GM21723 (cell line): Measurements from ENCODE around the gene DEPDC1.
"Not testable (repeated sequence)": the region's sequence is repeated elsewhere in the genome, so short reads cannot be mapped to it uniquely, and the experiment has no call there.

ENCODE experiments used
- ATAC-seq: cut with Tn5 transposase; IDR thresholded peaks from one replicate; pipeline ENCODE4 v1.9.1; 2021; ENCODE audit warnings: mild to moderate bottlenecking, moderate library complexity; ENCODE audit not compliant: unreplicated experiment

DEPDC1 gene

DNA sequence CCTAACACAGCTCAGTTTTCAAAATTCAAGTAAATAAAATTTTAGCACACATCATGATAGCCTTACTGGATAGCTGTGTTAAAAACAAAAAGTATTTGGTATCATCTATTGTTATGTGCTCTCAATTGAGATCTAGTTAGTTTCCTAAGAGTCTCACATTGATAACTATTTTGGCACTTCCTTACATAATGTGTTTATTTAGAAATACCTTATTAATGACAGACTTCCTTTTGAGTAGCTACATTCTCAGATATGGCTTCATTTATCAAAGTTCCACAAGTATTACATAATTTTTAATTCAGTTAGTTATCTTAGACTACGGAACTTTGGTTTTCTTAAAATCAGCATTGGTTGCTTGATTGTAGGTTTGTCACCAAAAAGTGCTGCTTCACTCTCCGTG is 20.3 kb downstream of the DEPDC1 start:
- ATAC-seq = not testable (repeated sequence)

GRCh38 chr1:68473060-68473459 is 23.8 kb downstream of the DEPDC1 start:
- ATAC-seq = no peak

GRCh38 chr1:68470388-68470970 is 26.4 kb downstream of the DEPDC1 start:
- no peak for ATAC-seq

DNA sequence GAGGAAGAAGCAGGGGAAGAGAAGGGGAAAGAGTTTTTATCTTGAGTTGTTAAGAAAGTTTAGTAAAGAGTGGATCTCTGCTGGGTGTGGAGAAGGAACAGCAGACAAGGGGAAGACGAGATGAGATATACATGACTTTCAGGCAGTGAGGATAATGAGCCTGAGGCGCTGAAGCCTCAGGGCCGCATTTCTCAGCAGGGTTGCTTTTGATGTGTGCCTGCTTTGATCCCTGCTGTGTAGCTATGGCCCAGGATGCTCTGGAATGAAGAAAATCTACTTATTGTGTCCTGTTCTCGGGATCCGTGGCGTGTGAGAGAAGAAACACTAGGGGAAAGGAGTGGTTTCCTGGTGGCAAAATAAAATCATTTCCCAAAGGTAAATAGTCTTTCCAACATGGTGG is 32.0 kb downstream of the DEPDC1 start:
- no peak for ATAC-seq

DNA sequence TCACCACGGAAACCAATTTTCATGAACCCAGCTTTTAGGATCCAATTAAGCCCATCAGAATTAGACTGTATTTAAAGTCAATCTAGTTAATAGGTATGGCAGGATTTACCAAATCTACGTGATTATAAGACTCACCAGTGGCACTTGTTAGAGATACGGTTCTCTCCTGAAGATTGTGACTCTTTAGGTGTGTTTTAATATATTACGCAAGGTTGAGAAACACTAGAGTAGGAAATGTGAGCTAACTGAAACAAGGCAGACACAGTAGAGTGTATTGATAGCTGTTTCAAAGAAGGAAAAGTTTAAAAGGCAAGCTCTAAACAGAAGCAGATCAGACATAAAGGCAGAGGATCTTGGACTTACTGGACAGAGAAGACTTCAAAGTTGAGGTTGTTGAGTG is 35.9 kb downstream of the DEPDC1 start:
- no peak for ATAC-seq

DNA sequence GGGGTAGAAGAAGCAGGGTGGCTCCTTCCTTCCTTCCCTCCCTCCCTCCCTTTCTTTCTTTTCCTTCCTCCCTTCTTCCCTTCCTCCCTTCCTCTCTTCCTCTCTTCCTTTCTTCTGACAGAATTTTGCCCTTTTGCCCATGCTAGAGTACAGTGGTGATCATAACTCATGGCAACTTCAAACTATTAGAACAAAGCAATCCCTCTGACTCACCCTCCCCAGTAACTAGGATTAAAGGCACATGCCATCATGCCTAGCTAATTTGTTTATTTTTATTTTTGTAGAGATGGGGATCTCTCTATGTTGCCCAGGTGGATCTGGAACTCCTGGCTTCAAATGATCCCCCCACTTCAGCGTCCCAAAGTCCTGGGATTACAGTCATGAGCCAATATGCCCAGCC is 37.1 kb downstream of the DEPDC1 start:
- ATAC-seq = no peak

DNA sequence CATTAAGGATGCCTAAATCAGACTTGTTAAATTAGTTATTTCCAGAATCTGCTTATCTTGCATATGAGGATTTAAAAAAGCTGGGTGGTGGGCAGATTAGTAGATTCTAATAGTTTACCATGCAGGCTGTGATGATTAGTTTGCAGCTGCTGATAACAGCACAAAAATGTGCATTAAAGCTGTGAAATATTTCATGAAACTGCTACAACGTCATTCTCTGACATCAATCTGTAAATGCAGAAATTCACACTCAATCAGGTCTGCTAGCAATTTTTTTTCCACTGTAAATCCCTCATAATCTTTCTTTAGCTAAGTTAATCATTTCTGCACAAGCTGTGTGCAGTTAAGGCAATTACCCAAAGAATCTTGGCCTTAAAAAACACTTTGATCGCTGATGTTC is 37.8 kb downstream of the DEPDC1 start:
- no peak for ATAC-seq

DNA sequence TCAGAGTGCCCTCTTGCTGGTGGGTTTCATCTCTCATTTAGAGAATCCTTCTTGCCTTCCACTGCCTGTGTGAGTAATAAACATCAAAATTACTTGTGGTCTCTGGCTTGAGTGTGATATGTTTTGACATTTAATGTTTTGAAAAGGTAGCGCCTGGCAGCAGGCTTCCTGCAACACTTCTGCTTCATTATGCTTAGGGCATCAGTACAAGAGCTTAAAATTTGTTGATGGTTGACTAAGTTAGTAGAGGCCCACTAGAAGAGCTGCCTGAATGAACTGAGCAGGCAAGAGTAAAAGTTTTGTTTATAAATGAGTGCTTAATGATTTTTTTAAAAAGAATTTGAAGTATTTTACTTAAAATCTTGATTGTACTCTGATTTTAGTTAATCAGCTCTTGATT is 40.7 kb downstream of the DEPDC1 start:
- ATAC-seq = no peak

DNA sequence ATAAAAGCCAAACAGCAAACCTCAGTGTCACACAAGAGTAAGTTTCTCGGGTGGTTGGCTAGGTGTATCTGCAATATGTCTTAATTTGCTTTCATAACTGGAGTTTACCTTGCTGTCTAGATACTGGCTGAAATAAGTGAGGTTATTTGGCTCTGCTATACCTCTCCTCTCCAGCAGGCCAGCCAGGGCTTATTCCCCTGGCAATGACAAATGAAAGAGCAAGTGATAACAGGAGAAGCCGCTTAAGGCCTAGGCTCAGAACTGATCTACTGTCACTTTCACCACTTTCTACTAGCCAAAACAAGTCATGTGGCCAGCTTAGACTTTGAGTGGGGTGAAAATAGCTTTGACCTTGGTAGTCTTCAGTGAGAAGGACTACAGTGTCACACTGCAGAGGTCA is 42.3 kb downstream of the DEPDC1 start:
- no peak for ATAC-seq

- no peak for ATAC-seq
Observed at GRCh38 chr1:68453060-68453670, 43.7 kb downstream of the DEPDC1 start.

DNA sequence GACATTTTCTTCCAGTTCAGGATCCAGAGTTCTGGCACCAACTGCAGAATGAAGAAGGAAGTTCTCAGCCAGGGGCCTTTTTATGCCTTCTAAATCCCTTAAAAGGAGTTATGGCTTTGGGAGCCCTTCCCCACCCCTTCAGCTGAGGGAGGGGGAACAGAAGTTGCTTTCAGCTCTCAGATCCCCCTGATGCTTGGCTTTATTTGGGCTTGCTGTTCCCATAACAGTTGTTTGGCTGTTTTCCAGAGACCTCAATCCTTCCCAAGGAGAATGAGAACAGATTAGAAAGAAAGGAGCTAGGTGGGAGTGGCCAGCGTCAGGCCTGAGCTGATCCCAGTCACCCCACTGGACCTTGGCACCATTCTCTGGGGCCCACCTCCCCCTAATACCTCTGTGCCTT is 47.0 kb downstream of the DEPDC1 start, which contains the start of gene RPE65:
Gene RPE65, minus strand, starts transcription at position 54 of the 400 bp plus-strand sequence. Its CDS starts 49 bp downstream, at position 5.
- no peak for ATAC-seq

- ATAC-seq = no peak
Observed at GRCh38 chr1:68448365-68448764, 48.5 kb downstream of the DEPDC1 start.

- no peak for ATAC-seq
Observed at GRCh38 chr1:68445709-68446108, 51.2 kb downstream of the DEPDC1 start.

GRCh38 chr1:68442822-68443556 is 53.9 kb downstream of the DEPDC1 start:
- peak; percentile 86 for ATAC-seq

GRCh38 chr1:68442006-68442405 is 54.9 kb downstream of the DEPDC1 start:
- no peak for ATAC-seq

GRCh38 chr1:68438310-68438709 is 58.6 kb downstream of the DEPDC1 start:
- no peak for ATAC-seq

- ATAC-seq = no peak
Observed at GRCh38 chr1:68433395-68433794, 63.5 kb downstream of the DEPDC1 start.

GRCh38 chr1:68431076-68431475 is 65.8 kb downstream of the DEPDC1 start:
- no peak for ATAC-seq

GRCh38 chr1:68429233-68429808 is 67.6 kb downstream of the DEPDC1 start:
- no peak for ATAC-seq

DNA sequence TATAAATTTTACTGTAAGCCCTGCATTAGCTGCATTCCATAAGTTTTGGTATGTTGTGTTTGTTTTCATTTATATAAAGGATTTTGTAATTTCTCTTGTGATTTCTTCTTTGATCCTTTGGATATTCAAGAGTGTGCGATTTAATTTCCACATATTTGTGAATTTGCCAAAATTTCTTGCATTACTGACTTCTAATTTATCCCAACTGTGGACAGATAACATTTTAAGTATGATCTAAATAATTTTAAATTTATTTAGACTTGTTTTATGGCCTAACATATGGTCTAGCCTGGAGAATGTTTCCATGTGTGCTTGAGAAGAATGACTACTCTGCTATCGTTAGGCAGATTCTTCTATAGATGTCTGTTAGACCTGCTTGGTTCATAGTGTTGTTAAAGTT is 70.3 kb downstream of the DEPDC1 start:
- ATAC-seq = no peak
